Pons (tissue), 1 donor: Measurements from ENCODE around the gene TMEM229B.

Experiments used
- DNase-seq: peaks from one replicate; pipeline ENCODE4 v3.0.0-alpha.2; 2016; ENCODE audit warnings: low spot score

Gene TMEM229B

GRCh38 chr14:67487332-67487731 lies 1.2 kb downstream of the TMEM229B start:
- DNase-seq, result no peak

- no peak for DNase-seq
These were observed 1.6 kb downstream of the TMEM229B start for GRCh38 chr14:67486890-67487289.

- DNase-seq, result no peak
These were observed 2.9 kb downstream of the TMEM229B start for GRCh38 chr14:67485501-67486095.

GRCh38 chr14:67483579-67484285 lies 4.8 kb downstream of the TMEM229B start:
- DNase-seq, result no peak

- DNase-seq, result no peak
These were observed 6.0 kb downstream of the TMEM229B start for GRCh38 chr14:67482231-67483164.

GRCh38 chr14:67480011-67480410 lies 8.5 kb downstream of the TMEM229B start:
- no peak for DNase-seq

GRCh38 chr14:67478800-67479084 lies 9.8 kb downstream of the TMEM229B start:
- DNase-seq, result no peak

GRCh38 chr14:67477926-67478799 lies 10.4 kb downstream of the TMEM229B start:
- DNase-seq, result no peak

- DNase-seq, result no peak
These were observed 14.2 kb downstream of the TMEM229B start for GRCh38 chr14:67474366-67474765.

- no peak for DNase-seq
These were observed 15.0 kb downstream of the TMEM229B start for GRCh38 chr14:67473290-67474082.

GRCh38 chr14:67472726-67473125 lies 15.8 kb downstream of the TMEM229B start:
- DNase-seq, result no peak

GRCh38 chr14:67469954-67470353 lies 18.6 kb downstream of the TMEM229B start:
- DNase-seq, result no peak

- no peak for DNase-seq
These were observed 20.2 kb downstream of the TMEM229B start for GRCh38 chr14:67468378-67468730.

- DNase-seq, result no peak
These were observed 21.4 kb downstream of the TMEM229B start for GRCh38 chr14:67467134-67467533.

GRCh38 chr14:67464879-67465278 lies 23.6 kb downstream of the TMEM229B start:
- no peak for DNase-seq

GRCh38 chr14:67464377-67464776 lies 24.1 kb downstream of the TMEM229B start:
- DNase-seq, result no peak

- no peak for DNase-seq
These were observed 24.6 kb downstream of the TMEM229B start for GRCh38 chr14:67463900-67464299.

- no peak for DNase-seq
These were observed 26.5 kb downstream of the TMEM229B start for GRCh38 chr14:67461996-67462395.

GRCh38 chr14:67461341-67461985 lies 27.1 kb downstream of the TMEM229B start:
- no peak for DNase-seq

GRCh38 chr14:67459336-67459735 lies 29.2 kb downstream of the TMEM229B start:
- DNase-seq, result no peak

- no peak for DNase-seq
These were observed 30.7 kb downstream of the TMEM229B start for GRCh38 chr14:67457782-67458181.
